H1 (cell line): ENCODE measurements around the gene PVR. TPM values are rescaled to one million over a fixed set of nuclear protein-coding genes. Genes with fewer than 3 reads are reported as not detected.

ENCODE experiments used
- CTCF ChIA-PET: fragments of 300-600 bp; sonication (Branson Sonifier 250); formaldehyde crosslinking; loops from one replicate; lab custom pipeline; 2021; ENCODE audit not compliant: partially characterized antibody; lab: Charles Lee
- POLR2A ChIA-PET: fragments of 300-600 bp; sonication (Branson Sonifier 250); formaldehyde crosslinking; loops from one replicate; lab custom pipeline; 2021; ENCODE audit warnings: inconsistent platforms; ENCODE audit not compliant: partially characterized antibody; lab: Charles Lee
- DNase-seq, 2 experiments: peaks; one replicate each; pipeline versions ENCODE4 v3.0.0 to v3.0.0-alpha.2; 2010 to 2022; ENCODE audit warnings: low spot score in 2 of 2, low read depth in 1 of 2, mixed read lengths in 1 of 2
- FAIRE-seq: peaks from 2 replicates; lab custom pipeline; 2011; peaks lifted over from hg19 to GRCh38; lab: Jason Lieb, UNC
- H2AFZ ChIP-seq: 2 replicates; pipeline ENCODE4 v1.8.1; 2012; ENCODE audit warnings: low read length, inconsistent platforms
- H2AK5ac ChIP-seq: 2 replicates; pipeline ENCODE4 v1.6.1; 2013; ENCODE audit warnings: low read depth, low read length
- H2BK120ac ChIP-seq: replicated peaks from 2 replicates; pipeline ENCODE3; 2013; ENCODE audit warnings: low read depth, low read length, inconsistent platforms
- H2BK12ac ChIP-seq: 2 replicates; pipeline ENCODE4 v1.6.1; 2013; ENCODE audit warnings: low read depth, low read length
- H2BK15ac ChIP-seq: 2 replicates; pipeline ENCODE4 v1.6.1; 2013; ENCODE audit warnings: low read length
- H2BK20ac ChIP-seq: 2 replicates; pipeline ENCODE4 v1.6.1; 2013; ENCODE audit warnings: low read length
- H2BK5ac ChIP-seq: 2 replicates; pipeline ENCODE4 v1.6.1; 2013; ENCODE audit warnings: low read depth, low read length
- H3K14ac ChIP-seq: 2 replicates; pipeline ENCODE4 v1.6.1; 2013; ENCODE audit warnings: inconsistent platforms; ENCODE audit not compliant: insufficient read length
- H3K18ac ChIP-seq: 2 replicates; pipeline ENCODE4 v1.6.1; 2013; ENCODE audit warnings: low read length; ENCODE audit errors: extremely low read depth
- H3K23ac ChIP-seq: 2 replicates; pipeline ENCODE4 v1.6.1; 2013; ENCODE audit warnings: inconsistent platforms; ENCODE audit not compliant: insufficient read length
- H3K23me2 ChIP-seq: 2 replicates; pipeline ENCODE4 v1.6.1; 2013; ENCODE audit warnings: low read depth, low read length
- H3K27ac ChIP-seq: 2 replicates; pipeline ENCODE4 v1.6.1; 2011; ENCODE audit warnings: low read depth, low read length, inconsistent platforms
- H3K27me3 ChIP-seq, 4 experiments: replicated peaks in 1 of 4; 1 replicate in 1 of 4; 2 replicates in 3 of 4; pipeline versions ENCODE4 v1.6.1 to v1.8.1; 2011 to 2013; ENCODE audit warnings: low read length in 3 of 4, mild to moderate bottlenecking in 3 of 4, inconsistent platforms in 2 of 4, mixed read lengths in 2 of 4, moderate library complexity in 1 of 4; ENCODE audit not compliant: control insufficient read depth in 3 of 4, insufficient read depth in 3 of 4; ENCODE audit errors: extremely low read depth in 1 of 4
- H3K36me3 ChIP-seq, 4 experiments: 2 replicates each; pipeline versions ENCODE4 v1.6.1 to v1.8.1; 2011 to 2013; ENCODE audit warnings: mild to moderate bottlenecking in 4 of 4, low read length in 3 of 4, moderate library complexity in 2 of 4, control low read depth in 1 of 4, inconsistent platforms in 1 of 4; ENCODE audit not compliant: insufficient read depth in 4 of 4, control insufficient read depth in 2 of 4
- H3K4ac ChIP-seq: replicated peaks from 2 replicates; pipeline ENCODE3; 2013; ENCODE audit warnings: low read length, low read depth, mixed read lengths, inconsistent platforms; ENCODE audit not compliant: insufficient read length
- H3K4me1 ChIP-seq, 4 experiments: replicated peaks in 1 of 4; 1 replicate in 1 of 4; 2 replicates in 3 of 4; pipeline versions ENCODE4 v1.6.1 to v1.8.1; 2011 to 2013; ENCODE audit warnings: low read length in 3 of 4, inconsistent platforms in 2 of 4, mixed read lengths in 1 of 4; ENCODE audit not compliant: insufficient read depth in 4 of 4, control insufficient read depth in 3 of 4
- H3K4me2 ChIP-seq, 2 experiments: 2 replicates each; pipeline versions ENCODE4 v1.6.1 to v1.8.1; 2011 to 2013; ENCODE audit warnings: low read depth in 2 of 2, low read length in 2 of 2, control low read depth in 1 of 2, inconsistent platforms in 1 of 2, mild to moderate bottlenecking in 1 of 2; ENCODE audit not compliant: insufficient read depth in 1 of 2
- H3K4me3 ChIP-seq, 4 experiments: fragments of 200-600, 300-600 bp in 1 of 4; sonication (generic), shearing (Covaris generic), sonication (Bioruptor Twin) in 1 of 4; 2 replicates each; pipeline versions ENCODE4 v1.5.1 to v1.8.1; 2011 to 2016; ENCODE audit warnings: low read length in 4 of 4, low read depth in 3 of 4, control low read depth in 2 of 4, inconsistent platforms in 2 of 4, mild to moderate bottlenecking in 2 of 4, mixed read lengths in 1 of 4, moderate library complexity in 1 of 4; ENCODE audit not compliant: insufficient read depth in 2 of 4; ENCODE audit errors: extremely low read depth in 1 of 4
- H3K56ac ChIP-seq: replicated peaks from 2 replicates; pipeline ENCODE3; 2013; ENCODE audit warnings: low read depth, mild to moderate bottlenecking, mixed read lengths, low read length, inconsistent platforms; ENCODE audit not compliant: insufficient read length
- H3K79me1 ChIP-seq: 2 replicates; pipeline ENCODE4 v1.6.1; 2013; ENCODE audit warnings: low read depth, low read length, control low read depth
- H3K79me2 ChIP-seq, 2 experiments: 2 replicates each; pipeline versions ENCODE4 v1.6.1 to v1.8.1; 2012 to 2013; ENCODE audit warnings: low read length in 2 of 2, mild to moderate bottlenecking in 2 of 2, inconsistent platforms in 1 of 2; ENCODE audit not compliant: insufficient read depth in 2 of 2, control insufficient read depth in 1 of 2
- H3K9ac ChIP-seq, 4 experiments: replicated peaks in 1 of 4; 1 replicate in 1 of 4; 2 replicates in 3 of 4; pipeline versions ENCODE4 v1.6.1 to v1.8.1; 2011 to 2013; ENCODE audit warnings: low read depth in 3 of 4, low read length in 3 of 4, control low read depth in 2 of 4, mild to moderate bottlenecking in 2 of 4, moderate library complexity in 2 of 4, inconsistent platforms in 1 of 4; ENCODE audit errors: extremely low read depth in 1 of 4
- H3K9me3 ChIP-seq, 2 experiments: 2 replicates each; pipeline versions ENCODE4 v1.6.1 to v1.8.1; 2012 to 2013; ENCODE audit warnings: mild to moderate bottlenecking in 2 of 2, moderate library complexity in 2 of 2, control low read depth in 1 of 2, inconsistent platforms in 1 of 2, low read depth in 1 of 2, low read length in 1 of 2, mixed read lengths in 1 of 2; ENCODE audit not compliant: insufficient read depth in 2 of 2
- H4K20me1 ChIP-seq, 2 experiments: replicated peaks in 1 of 2; 2 replicates each; pipeline versions ENCODE3 to v1.8.1; 2011 to 2013; ENCODE audit warnings: inconsistent platforms in 2 of 2, low read length in 2 of 2, mild to moderate bottlenecking in 1 of 2; ENCODE audit not compliant: insufficient read depth in 2 of 2, control insufficient read depth in 1 of 2
- H4K5ac ChIP-seq: 2 replicates; pipeline ENCODE4 v1.6.1; 2013; ENCODE audit warnings: low read length, low read depth, mixed read lengths, inconsistent platforms; ENCODE audit not compliant: insufficient read length
- H4K8ac ChIP-seq: 2 replicates; pipeline ENCODE4 v1.8.0; 2013; ENCODE audit warnings: mild to moderate bottlenecking, moderate library complexity, low read length, inconsistent platforms; ENCODE audit not compliant: insufficient read depth; ENCODE audit errors: extremely low read depth
- H4K91ac ChIP-seq: replicated peaks from 2 replicates; pipeline ENCODE3; 2013; ENCODE audit warnings: low read length, mixed read lengths, inconsistent platforms; ENCODE audit not compliant: insufficient read length
- RFX5 ChIP-seq: IDR thresholded peaks from 2 replicates; pipeline ENCODE4 v1.6.1; 2011; ENCODE audit warnings: low read depth, low read length, improper control_type of control experiment, borderline replicate concordance
- WGBS, 2 experiments: shearing (Covaris generic) in 1 of 2; methylation state at CpG; one replicate each; pipeline versions ENCODE4 v1.1.6 to v1.1.7; 2013 to 2015; ENCODE audit warnings: low lambda C conversion rate in 2 of 2, mixed read lengths in 2 of 2, inconsistent platforms in 1 of 2, low coverage in 1 of 2, missing lambda C conversion rate in 1 of 2; ENCODE audit not compliant: insufficient replicate concordance in 2 of 2, insufficient coverage in 1 of 2, insufficient read length in 1 of 2; ENCODE audit errors: extremely low coverage in 1 of 2, missing lambda C conversion rate in 1 of 2; 5-methylcytosine and 5-hydroxymethylcytosine counted together
- polyA plus RNA-seq, 7 experiments: library from polyadenylated mRNA; depleted of rRNA in 3 of 7; stranded (reverse) in 5 of 7; unstranded in 2 of 7; fragments of >200 nt in 5 of 7; fragments of 200-250 nt in 2 of 7; gene quantifications; 1 replicate in 5 of 7; 2 replicates in 1 of 7; 4 replicates in 1 of 7; pipeline versions ENCODE4 v1.2.1 to v1.2.3, GENCODE V29; 2011 to 2013; ENCODE audit warnings: missing spikeins in 2 of 7, mixed read lengths in 2 of 7
- total RNA-seq: library from RNA; stranded (reverse); fragmentation: NEBNext Ultra II Directional; extraction: Animal tissue kit (Norgen Biotek cat#: 25700); gene quantifications from 2 replicates; pipeline ENCODE4 v1.2.1, GENCODE V29; 2021

PVR gene
- total and polyA plus RNA-seq, 2 of the 8 experiments (the other 6 are each of a cell fraction or from before 2014, with no cell fraction given), result 13.3 to 14.8 TPM

DNA sequence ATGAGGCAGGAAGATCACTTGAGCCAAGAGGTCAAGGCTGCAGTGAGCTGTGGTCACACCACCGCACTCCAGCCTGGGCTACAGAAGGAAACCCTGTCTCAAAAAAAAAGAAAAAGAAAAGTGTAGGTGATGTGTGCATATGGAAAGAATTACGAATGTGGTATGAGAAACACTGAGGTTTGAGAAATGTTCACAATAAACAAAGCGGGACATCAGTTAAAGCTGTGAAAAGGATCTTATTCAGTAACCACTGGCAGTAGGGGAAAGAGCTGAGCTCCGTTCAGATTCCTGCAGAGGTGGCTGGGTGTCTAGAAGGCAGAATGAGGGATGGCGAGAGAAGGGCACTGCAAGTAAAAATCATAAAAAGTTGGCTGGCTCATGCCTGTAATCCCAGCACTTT lies 34.5 kb upstream of the PVR start:
- no peak overlapping the region for H2BK15ac ChIP-seq
- WGBS, 2 experiments, result 91 to 100% methylated on average over 1 to 5 of the region's 5 CpGs

More for the DNA sequence above, 34.5 kb upstream of the PVR start:
- no peaks in the 10 kb centered on the region for H3K27me3 ChIP-seq
- POLR2A ChIA-PET, result interaction anchor here (0.7 kb wide), 1 partner anchor 161 kb away, joined by 3 read pairs; no protein-coding TSS in a partner anchor
- no peak overlapping the region for H3K27ac ChIP-seq
- no peak overlapping the region for H3K14ac ChIP-seq
- H3K56ac ChIP-seq, result no peak overlapping the region
- no peak overlapping the region for H4K5ac ChIP-seq
- no peak overlapping the region for H2BK20ac ChIP-seq
- no peaks in the 10 kb centered on the region for H4K20me1 ChIP-seq
- H3K23me2 ChIP-seq, result no peaks in the 10 kb centered on the region
- no peak overlapping the region for H3K18ac ChIP-seq
- FAIRE-seq, result no peak
- H2AK5ac ChIP-seq, result no peak overlapping the region
- TF ChIP-seq RFX5, result no peak
- H3K4me1 ChIP-seq, result peaks cover 0 to 4% (median 2%) of the 10 kb centered on the region in 4 experiments; a peak in 5 of 7 replicates
- H3K4me3 ChIP-seq, result no peak overlapping the region
- H3K4me2 ChIP-seq, result no peak overlapping the region
- no peak for DNase-seq
- no peaks in the 10 kb centered on the region for H3K79me2 ChIP-seq
- H3K9me3 ChIP-seq, result no peaks in the 10 kb centered on the region
- CTCF ChIA-PET, result interaction anchor here (0.5 to 5.8 kb wide), 11 partner anchors 8 to 48 kb away, joined by 3 to 31 read pairs (median 3); partner anchors contain the start of gene PVR
- no peak overlapping the region for H2BK5ac ChIP-seq
- no peak overlapping the region for H4K91ac ChIP-seq
- no peak overlapping the region for H4K8ac ChIP-seq
- H3K23ac ChIP-seq, result no peak overlapping the region
- no peak overlapping the region for H3K4ac ChIP-seq
- H3K79me1 ChIP-seq, result no peaks in the 10 kb centered on the region
- no peak overlapping the region for H2BK120ac ChIP-seq
- no peaks in the 10 kb centered on the region for H3K36me3 ChIP-seq
- no peak overlapping the region for H3K9ac ChIP-seq
- H2BK12ac ChIP-seq, result no peak overlapping the region
- no peak overlapping the region for H2AFZ ChIP-seq
